ENCODE measurements around the gene GCA. TPM values are rescaled to one million over a fixed set of nuclear protein-coding genes. Genes with fewer than 3 reads are reported as not detected.

GCA gene
- total and polyA plus RNA-seq, 4 donors: 9.7 to 45.2 (median 18.1) TPM

DNA sequence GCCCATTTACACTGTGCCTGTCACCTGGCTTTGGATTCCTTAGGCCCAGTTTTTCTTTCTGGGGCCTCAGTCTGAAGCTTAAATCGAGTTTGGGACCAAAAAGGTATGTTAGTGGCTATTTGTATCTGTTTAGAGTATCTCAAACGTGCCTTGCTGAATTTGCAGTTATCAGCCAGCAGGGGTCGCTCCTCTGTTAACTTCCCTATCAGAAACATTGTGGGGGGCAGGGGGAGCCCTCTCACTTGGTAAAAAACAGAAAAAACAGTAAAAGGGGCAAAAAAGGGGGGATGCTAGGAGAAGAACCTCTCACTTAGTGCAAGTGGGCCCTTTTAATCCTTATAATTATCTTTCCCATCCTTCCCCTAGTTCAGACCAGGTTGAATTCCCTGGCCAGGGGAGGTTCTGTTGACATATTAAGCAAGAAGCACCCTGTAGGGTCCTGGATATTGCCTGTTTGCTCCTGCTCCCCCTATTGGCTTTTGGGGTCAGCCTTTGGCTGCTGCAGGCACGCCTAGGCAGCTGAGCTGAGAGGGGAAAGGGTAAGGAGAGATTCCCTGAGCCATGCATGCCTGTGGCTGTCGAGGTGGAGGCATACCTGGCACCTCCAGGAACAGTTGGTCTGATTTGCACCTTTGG is 16.7 kb upstream of the GCA start (continued):
- no peak for TF ChIP-seq ZBTB33 (IDR thresholded peaks at IDR 0.05)
- TF ChIP-seq TAF1 (conservative IDR thresholded peaks at IDR 0.05): no peak
- no peak for TF ChIP-seq FOXA1 (IDR thresholded peaks at IDR 0.05)

DNA sequence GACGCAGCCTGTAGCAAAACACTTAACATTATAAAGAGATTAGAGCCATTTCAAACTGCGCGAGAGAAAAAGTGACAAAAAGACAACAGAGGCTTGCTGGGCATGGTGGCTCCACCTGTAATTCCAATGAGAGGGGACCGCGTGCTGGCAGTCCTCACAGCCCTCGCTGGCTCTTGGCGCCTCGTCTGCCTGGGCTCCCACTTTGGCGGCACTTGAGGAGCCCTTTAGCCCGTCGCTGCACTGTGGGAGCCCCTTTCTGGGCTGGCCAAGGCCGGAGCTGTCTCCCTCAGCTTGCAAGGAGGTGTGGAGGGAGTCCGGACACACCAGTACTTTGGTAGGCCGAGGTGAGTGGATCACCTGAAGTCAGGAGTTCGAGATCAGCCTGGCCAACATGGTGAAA is 16.1 kb upstream of the GCA start:
- 97% methylated on average over 15 of the region's 15 CpGs for WGBS
- no peaks in the 10 kb centered on the region for H3K9me3 ChIP-seq (ENCODE audit: control insufficient read depth in 4 of 4, low read length in 3 of 4)
- H3K36me3 ChIP-seq (ENCODE audit: control insufficient read depth in 4 of 4, insufficient read depth in 3 of 4, low read depth in 1 of 4, low read length in 3 of 4): no peaks in the 10 kb centered on the region
- no peaks in the 10 kb centered on the region for H3K27me3 ChIP-seq (ENCODE audit: control insufficient read depth in 4 of 4, insufficient read depth in 4 of 4, low read length in 3 of 4)
- no peak overlapping the region for H3K9ac ChIP-seq (ENCODE audit: low read depth in 1 of 2, low read length in 2 of 2)
- no peak overlapping the region for H3K4me3 ChIP-seq (ENCODE audit: low read depth in 1 of 3, low read length in 3 of 3)
- DNase-seq (ENCODE audit: low spot score): no peak
- H3K27ac ChIP-seq (ENCODE audit: low read depth in 1 of 2, low read length in 2 of 2): no peak overlapping the region
- H3K4me1 ChIP-seq (ENCODE audit: control insufficient read depth in 4 of 4, insufficient read depth in 4 of 4, low read length in 3 of 4): no peaks in the 10 kb centered on the region
- TF ChIP-seq FOXA1 (IDR thresholded peaks at IDR 0.05): no peak
- TF ChIP-seq, protein P1, sequence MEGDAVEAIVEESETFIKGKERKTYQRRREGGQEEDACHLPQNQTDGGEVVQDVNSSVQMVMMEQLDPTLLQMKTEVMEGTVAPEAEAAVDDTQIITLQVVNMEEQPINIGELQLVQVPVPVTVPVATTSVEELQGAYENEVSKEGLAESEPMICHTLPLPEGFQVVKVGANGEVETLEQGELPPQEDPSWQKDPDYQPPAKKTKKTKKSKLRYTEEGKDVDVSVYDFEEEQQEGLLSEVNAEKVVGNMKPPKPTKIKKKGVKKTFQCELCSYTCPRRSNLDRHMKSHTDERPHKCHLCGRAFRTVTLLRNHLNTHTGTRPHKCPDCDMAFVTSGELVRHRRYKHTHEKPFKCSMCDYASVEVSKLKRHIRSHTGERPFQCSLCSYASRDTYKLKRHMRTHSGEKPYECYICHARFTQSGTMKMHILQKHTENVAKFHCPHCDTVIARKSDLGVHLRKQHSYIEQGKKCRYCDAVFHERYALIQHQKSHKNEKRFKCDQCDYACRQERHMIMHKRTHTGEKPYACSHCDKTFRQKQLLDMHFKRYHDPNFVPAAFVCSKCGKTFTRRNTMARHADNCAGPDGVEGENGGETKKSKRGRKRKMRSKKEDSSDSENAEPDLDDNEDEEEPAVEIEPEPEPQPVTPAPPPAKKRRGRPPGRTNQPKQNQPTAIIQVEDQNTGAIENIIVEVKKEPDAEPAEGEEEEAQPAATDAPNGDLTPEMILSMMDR (IDR thresholded peaks at IDR 0.05; ENCODE audit: low read depth, low read length, missing input control): no peak
- no peak for TF ChIP-seq SP1 (IDR thresholded peaks at IDR 0.05)
- TF ChIP-seq FOXA2 (IDR thresholded peaks at IDR 0.05): no peak
- no peak for TF ChIP-seq EGR1 (IDR thresholded peaks at IDR 0.05; ENCODE audit: low read depth in 2 of 2)

DNA sequence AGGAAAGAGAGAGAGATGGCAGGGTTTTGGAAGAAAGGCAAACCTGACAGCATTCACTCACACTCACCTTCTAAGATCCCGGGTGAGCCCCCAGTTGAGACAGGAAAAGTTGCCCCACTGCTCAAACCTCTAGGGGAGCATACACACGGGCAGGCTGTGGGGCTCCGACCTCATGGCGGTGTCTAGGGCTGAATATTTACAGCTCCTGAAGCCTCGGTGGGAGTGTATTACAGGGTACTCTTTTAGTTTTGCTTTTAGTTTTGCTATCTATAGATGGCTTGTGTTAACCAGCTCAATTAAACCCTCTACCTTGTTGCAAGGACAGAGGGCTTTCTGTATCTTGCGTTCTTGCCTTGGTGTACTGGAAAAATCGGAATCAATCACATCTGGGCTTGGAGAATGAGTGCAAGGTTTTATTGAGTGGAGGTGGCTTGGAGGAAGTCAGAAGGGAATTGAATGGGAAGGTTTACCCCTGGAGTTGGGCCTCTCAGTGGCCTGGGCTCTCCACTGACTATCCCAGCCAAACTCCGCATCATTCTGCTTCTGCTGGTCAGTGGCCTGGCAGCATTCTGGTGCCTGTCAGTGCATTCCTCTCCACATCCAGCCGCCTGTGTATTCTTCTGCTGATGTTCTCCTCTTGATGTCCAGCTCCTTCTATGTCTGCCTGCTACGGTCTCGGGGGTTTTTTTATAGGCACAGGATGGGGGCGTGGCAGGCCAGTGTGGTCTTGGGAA is 15.3 kb upstream of the GCA start:
- H3K27me3 ChIP-seq (ENCODE audit: control insufficient read depth in 4 of 4, insufficient read depth in 4 of 4, low read length in 3 of 4): no peaks in the 10 kb centered on the region
- TF ChIP-seq, protein P1 (IDR thresholded peaks at IDR 0.05; ENCODE audit: low read depth, low read length, missing input control): no peak
- TF ChIP-seq RXRA (IDR thresholded peaks at IDR 0.05): no peak
- no peak for TF ChIP-seq RAD21 (IDR thresholded peaks at IDR 0.05)
- TF ChIP-seq EGR1 (IDR thresholded peaks at IDR 0.05; ENCODE audit: low read depth in 2 of 2): no peak
- TF ChIP-seq YY1 (IDR thresholded peaks at IDR 0.05): no peak
- no peak for TF ChIP-seq NR2F2 (IDR thresholded peaks at IDR 0.05)
- no peak for TF ChIP-seq HNF4G (IDR thresholded peaks at IDR 0.05)
- no peak for TF ChIP-seq JUND (IDR thresholded peaks at IDR 0.05)
- H3K36me3 ChIP-seq (ENCODE audit: control insufficient read depth in 4 of 4, insufficient read depth in 3 of 4, low read depth in 1 of 4, low read length in 3 of 4): no peaks in the 10 kb centered on the region
- no peak overlapping the region for H3K9ac ChIP-seq (ENCODE audit: low read depth in 1 of 2, low read length in 2 of 2)
- H3K4me3 ChIP-seq (ENCODE audit: low read depth in 1 of 3, low read length in 3 of 3): no peak overlapping the region
- 93% methylated on average over 12 of the region's 12 CpGs for WGBS
- no peak for DNase-seq (ENCODE audit: low spot score)
- no peaks in the 10 kb centered on the region for H3K9me3 ChIP-seq (ENCODE audit: control insufficient read depth in 4 of 4, low read length in 3 of 4)
- H3K27ac ChIP-seq (ENCODE audit: low read depth in 1 of 2, low read length in 2 of 2): no peak overlapping the region
- H3K4me1 ChIP-seq (ENCODE audit: control insufficient read depth in 4 of 4, insufficient read depth in 4 of 4, low read length in 3 of 4): no peaks in the 10 kb centered on the region

All from liver (tissue), 9 donors.